Kidney glomerular epithelial cell (primary cell): ENCODE results near the gene NBAS.
"Not testable (repeated sequence)": the region's sequence is repeated elsewhere in the genome, so short reads cannot be mapped to it uniquely, and the experiment has no call there.

ENCODE experiments used
- DNase-seq: peaks from one replicate; lab custom pipeline; 2025; lab: John Stamatoyannopoulos, UW

The NBAS gene

DNA sequence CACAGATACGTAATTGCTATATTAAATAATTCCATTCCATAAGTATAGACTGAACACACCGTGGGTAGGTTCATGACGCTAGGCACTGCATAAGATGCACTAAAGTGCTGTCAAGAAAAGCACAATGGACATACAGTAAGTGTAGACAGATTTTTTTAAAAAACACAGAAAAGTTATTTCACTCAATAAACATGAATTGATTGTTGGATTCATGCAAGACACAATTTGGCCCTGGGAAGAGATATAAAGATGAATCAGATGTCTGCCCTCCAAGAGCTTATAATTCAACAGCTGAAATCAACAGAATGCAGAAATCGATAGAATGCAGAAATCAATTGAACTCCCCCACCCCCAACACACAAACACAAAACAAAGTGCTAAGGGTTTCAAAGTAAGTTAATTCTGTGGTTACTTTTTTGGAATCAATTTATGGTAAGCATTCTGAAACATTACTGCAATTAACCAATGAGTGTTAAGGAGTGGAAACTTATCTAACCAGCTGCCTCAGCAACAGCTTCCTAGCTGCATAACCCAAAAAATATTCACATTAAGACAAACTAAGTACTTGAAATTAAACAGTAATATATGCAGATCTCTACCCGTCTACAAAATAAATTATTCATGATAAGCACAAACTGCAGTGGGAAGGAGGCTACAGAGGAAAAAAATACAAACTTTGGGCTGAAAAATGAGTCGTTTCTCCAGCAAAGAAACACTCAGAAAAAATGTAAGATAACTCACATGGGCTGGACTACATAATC, 1.6 kb downstream of the NBAS start:
- DNase-seq = no peak

DNA sequence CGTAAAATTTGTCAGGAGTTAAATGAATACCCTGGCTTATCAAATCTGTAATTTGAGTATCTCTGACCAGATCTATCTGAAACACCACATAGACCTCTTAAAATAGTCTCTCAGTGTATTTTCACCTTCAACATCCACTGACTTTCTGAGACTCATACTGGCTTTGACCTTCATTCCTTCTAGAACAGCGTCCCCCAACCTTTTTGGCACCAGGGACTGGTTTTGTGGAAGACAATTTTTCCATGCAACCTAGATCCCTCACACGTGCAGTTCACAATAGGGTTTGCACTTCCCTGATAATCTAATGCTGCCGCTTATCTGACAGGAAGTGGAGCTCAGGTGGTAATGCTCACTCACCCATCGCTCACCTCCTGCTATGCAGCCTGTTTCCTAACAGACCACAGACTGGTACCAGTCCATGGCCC, 3.2 kb downstream of the NBAS start:
- no peak for DNase-seq

GRCh38 chr2:15556311-15556930, 4.7 kb downstream of the NBAS start:
- DNase-seq = no peak

GRCh38 chr2:15555760-15556193, 5.4 kb downstream of the NBAS start:
- DNase-seq = no peak

GRCh38 chr2:15554525-15555218, 6.5 kb downstream of the NBAS start:
- DNase-seq = no peak

- no peak for DNase-seq
These were observed 7.2 kb downstream of the NBAS start for GRCh38 chr2:15553951-15554350.

DNA sequence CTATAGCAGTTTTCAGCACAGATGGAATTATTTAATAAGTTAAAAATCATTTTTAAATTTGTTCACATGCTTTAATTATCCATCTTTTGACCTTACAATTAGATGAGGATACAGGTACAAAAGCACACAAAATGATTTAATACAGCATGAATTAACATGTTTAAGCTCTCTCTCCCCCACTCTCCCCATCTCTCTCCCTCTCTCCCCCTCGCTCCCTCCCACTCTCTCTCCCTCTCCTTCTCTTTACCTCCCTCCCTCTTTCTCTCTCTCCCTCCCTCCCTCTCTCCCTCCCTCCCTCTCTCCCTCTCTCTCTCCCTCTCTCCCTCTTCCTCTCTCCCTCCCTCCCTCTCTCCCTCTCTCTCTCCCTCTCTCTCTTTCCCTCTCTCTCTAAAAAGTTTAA, 7.6 kb downstream of the NBAS start:
- DNase-seq = no peak

GRCh38 chr2:15548974-15549373, 12.2 kb downstream of the NBAS start:
- no peak for DNase-seq

- DNase-seq = no peak
These were observed 13.8 kb downstream of the NBAS start for GRCh38 chr2:15547115-15547876.

DNA sequence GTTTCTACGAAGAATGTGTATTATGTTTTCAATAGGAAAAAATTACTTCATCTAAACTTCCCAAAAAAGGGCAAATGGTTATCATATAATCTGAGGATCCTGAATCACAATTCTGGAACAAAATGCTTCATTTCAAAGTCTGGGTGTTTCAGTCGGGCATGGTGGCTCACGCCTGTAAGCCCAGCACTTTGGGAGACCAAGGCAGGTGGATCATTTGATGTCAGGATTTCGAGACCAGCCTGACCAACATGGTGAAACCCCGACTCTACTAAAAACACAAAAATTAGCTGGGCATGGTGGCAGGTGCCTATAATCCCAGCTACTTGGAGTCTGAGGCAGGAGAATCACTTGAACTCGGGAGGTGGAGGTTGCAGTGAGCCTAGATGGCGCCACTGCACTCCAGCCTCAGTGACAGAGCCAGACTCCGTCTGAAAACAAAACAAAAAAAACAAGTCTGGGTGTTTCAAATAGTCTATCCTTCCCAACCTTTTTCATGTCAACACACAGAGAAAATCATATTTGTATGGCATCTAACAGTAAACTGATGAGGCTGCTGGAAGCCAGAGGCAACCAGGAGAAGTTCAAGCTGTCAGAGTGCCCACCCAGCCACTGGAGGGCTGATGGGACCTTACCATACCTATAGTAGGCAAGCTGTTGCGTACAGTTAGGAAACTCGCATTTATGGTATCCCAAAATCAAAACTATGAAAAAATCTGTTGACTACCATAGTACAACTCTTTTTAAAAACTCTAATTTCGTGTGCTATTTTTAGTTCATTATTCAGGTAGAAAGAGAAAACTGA, 14.6 kb downstream of the NBAS start:
- no peak for DNase-seq

DNA sequence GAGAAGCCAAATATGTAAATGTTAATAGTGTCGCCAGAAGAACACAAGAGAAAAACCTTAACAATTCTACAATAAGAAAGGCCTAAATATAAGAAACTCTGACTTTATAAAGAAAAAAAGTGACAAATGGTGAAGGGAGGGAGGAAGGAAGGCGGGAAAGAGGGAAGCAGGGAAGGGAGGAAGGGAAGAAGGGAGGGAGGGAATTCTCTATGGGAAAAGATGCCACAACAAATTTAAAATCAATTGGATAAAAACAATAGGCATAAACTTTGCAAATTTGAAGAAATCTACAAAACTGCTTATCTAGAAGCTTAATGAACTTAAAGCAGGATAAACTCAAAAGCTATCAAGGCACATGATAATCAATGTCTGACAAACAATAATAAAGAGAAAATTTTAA, 16.9 kb downstream of the NBAS start:
- no peak for DNase-seq

GRCh38 chr2:15543541-15543940, 17.6 kb downstream of the NBAS start:
- no peak for DNase-seq

DNA sequence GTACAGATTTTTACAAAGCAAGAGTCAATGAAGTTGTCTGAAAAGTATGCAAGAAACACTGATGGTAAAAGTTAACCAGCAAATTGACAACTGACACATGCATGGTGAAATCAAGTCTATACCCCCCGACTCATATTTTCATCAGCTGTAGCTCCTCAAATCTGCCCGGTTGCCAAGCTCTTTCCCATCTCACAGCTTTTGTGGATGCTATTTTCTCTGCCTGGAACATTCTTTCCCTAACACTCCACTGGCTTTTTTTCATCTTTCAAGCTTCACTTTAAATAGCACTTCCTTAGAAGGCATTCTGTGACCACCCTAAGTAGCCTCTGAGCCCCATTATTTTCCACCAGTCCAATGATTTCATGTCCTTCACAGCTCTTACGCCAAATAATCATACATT, 18.1 kb downstream of the NBAS start:
- no peak for DNase-seq

DNA sequence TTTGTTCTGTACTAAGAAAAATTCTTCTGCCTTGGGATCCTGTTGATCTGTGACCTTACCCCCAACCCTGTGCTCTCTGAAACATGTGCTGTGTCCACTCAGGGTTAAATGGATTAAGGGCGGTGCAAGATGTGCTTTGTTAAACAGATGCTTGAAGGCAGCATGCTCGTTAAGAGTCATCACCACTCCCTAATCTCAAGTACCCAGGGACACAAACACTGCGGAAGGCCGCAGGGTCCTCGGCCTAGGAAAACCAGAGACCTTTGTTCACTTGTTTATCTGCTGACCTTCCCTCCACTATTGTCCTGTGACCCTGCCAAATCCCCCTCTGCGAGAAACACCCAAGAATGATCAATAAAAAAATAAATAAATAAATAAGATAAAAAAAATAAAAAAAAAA, 18.9 kb downstream of the NBAS start:
- not testable (repeated sequence) for DNase-seq

GRCh38 chr2:15540523-15540922, 20.6 kb downstream of the NBAS start:
- DNase-seq = not testable (repeated sequence)

DNA sequence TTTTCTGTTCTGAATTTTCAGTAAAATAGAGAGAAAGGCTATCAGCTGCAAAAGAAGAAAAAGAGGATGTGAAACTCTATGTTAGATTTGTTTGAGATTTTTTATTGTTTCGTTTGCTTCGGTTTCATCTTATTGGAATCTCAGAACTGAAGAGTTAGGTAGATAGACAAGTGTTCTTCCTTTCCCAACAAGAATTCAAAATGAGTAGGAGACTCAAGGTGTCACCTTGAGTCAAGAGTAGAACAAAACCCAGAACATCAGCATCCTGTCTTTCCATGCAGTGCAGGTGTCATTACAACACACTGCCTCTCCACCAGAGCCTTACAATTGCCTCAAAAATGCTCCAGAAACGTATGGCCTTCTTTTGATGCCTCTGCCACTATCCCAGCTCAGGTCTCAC, 21.1 kb downstream of the NBAS start:
- DNase-seq = no peak

DNA sequence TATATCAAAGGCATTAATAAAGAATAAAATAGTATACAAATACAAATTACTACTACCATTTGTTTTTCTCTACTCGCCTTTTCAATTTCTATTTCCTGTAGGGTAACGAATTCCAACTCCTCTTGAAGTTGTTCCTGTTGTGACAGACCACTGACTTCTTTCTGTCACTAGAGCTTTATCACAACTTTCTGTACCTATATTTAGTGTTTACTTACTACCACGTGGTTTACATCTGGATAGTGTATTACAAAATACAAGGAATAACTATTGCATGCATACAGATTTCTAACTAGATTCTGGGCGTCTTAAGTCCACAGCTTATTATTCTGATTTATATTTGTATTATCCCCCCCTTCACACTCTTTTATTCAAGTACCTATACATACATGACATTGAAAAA, 22.3 kb downstream of the NBAS start:
- DNase-seq = no peak

- no peak for DNase-seq
These were observed 27.2 kb downstream of the NBAS start for GRCh38 chr2:15533860-15534480.

DNA sequence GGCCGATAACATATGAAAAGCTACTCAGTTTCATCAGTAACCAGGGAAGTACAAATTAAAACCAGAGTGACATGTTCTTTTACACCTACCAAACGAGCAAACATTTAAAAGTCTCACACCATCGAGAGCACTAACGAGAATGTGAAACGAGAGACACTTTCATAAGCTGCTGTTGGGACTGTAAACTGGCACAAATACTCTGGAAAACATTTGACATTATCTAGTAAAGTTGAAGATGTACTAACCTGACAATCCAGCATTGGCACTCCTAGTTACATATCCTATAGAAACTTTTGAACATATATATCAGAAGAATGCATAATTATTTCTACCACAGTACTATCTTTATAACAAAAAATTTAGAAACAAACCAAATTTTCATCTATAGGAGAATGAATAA, 28.1 kb downstream of the NBAS start:
- no peak for DNase-seq

DNA sequence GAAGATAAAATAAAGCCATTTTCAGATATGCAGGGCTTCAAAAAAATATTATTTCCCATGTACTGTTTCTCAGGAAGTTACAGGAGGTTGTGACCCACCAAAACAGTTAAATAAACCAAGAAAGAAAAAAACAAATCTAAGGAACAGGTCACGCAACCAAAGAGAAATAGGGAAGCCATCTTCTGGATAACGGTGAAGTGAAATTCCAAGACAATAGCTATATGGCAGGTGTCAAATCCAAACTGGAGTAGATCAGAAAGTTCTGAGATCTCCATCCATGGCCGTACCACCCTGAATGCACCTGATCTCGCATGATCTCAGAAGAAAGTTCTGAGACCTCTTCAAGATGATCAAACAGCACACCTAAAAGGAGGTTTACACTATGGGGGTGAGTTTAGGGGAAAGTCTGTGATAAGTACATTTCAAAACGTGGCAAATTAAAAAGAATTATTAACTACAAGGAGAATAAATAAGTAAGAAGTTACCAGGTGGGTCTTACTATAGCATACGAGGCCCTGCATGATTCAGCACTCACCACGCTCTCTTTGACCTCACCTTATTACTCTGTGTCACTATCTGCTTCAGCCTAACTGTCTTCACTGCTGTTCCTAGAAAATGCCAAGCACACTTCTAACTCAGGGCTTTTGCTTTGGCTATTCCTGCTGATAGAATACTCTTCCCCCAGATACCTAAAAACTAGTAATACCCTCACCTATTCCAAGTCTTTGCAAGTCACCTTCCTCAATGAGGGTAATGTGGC, 29.9 kb downstream of the NBAS start:
- DNase-seq = no peak
